Stimulated activated CD4-positive, alpha-beta T cell treated with anti-CD3 and anti-CD28 coated beads, TNF-alpha, amount 100 ng/mL, for 1 hour (primary cell): Measurements from ENCODE around the gene IFT74.
"Not testable (repeated sequence)": the region's sequence is repeated elsewhere in the genome, so short reads cannot be mapped to it uniquely, and the experiment has no call there.

Experiments used
- DNase-seq, 3 donors: peaks; one replicate each; pipeline ENCODE4 v3.0.0-alpha.2; 2020; ENCODE audit warnings: low read depth in 3 of 3, low spot score in 1 of 3

IFT74 gene

DNA sequence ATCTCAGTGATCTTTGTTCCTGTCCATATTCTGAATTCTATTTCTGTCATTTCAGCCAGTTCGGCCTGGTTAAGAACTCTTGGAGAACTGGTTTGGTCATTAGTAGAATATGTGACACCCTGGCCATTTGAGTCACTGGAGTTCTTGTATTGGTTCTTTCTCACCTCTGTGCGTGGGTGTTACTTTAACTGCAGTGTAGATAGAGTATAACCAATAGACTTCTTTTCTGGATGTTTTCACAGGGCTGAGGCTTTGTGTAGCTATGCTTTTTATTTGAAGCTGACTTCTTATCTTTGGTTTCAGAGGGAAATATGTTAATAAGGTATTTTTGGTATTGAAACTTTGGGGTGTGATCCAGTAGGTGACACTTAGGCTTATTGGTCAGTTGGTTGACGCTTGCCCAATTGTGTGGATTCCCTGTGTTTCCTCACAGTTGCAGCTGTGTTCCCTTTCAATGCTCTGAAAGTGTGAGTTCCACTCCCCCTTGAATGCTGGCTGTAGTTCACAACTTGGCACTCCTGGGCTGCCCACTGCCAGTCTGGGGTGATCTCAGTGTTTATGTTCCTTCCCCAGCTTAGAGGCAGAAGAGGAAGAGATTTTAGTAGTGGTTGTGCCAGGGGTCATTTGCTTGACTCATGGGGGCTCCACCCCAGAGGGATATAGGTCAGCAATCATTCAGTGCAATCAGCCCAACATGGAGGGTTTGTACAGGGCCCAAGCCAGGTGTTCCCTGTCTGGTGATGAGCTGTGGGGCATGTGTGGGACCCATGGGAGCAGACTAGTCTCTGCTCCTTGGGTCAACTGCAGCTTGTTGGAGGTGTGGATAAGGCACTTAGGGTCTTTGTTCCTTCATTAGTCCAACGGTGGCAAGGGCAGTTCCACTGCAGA lies 117.9 kb downstream of the IFT74 start:
- no peak for DNase-seq

- no peak for DNase-seq
Measured at GRCh38 chr9:27078685-27079084, 122.5 kb downstream of the IFT74 start.

DNA sequence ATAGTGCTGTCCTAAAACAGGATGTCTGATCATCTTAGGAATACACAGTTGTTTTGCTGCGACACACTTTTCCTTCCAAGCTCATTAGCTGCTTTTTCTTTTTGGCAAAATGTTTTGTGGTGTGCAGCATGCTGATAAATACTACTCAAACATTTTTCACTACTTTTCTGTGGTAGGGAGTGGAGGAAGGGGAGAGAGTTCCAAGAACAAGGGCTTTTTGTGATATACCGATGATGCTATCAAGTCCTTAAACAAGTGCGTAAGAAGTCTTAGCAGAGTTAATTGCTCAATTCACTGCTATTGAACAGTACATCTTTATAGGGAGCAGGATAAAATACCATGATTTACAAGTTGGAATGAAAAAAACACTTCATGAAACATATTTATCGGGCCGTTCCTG lies 129.2 kb downstream of the IFT74 start:
- DNase-seq: no peak

GRCh38 chr9:27086818-27087680 lies 130.8 kb downstream of the IFT74 start:
- DNase-seq: no peak

DNA sequence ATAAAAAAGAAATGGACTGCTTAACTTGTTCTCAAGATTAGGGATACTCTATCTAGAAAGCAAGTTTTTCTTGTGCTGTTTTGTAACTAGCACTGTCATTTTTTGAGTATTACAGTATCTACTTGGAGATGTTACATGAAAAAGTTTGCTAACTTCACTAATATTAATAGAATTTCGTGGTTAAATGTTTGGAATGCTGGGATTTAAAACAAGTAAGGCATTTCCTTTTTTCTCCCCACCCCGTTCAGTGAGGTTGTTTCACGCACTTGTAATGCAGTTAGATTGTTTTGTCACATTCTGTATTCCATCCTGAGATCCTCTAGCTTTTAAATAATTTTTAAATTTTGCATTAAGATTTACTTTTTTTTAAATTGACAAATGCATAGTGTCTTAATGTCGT lies 132.8 kb downstream of the IFT74 start:
- DNase-seq: no peak

DNA sequence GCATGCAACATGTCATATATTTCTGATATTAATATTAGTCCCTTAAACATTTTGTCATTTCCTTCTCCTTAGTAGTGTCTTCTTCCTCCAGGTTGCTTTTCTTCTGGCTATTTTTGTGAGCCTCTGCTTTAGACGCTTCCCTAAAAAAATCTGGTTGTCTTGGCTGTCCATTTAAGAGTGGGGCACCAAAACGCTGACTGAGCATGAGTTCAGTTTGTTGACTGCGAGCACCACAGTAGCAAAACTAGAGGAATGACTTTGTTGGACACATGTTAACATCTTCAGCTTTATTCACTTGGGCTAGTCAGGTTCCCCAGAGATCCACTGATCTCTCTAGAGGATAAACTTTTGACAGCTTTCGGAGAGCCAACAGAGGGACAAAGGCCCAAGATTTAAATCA lies 133.5 kb downstream of the IFT74 start:
- DNase-seq: no peak

- DNase-seq: no peak
Measured at GRCh38 chr9:27090231-27090630, 134.0 kb downstream of the IFT74 start.

- no peak for DNase-seq
Measured at GRCh38 chr9:27090711-27091110, 134.5 kb downstream of the IFT74 start.

- DNase-seq: not testable (repeated sequence)
Measured at GRCh38 chr9:27092496-27092895, 136.3 kb downstream of the IFT74 start.

DNA sequence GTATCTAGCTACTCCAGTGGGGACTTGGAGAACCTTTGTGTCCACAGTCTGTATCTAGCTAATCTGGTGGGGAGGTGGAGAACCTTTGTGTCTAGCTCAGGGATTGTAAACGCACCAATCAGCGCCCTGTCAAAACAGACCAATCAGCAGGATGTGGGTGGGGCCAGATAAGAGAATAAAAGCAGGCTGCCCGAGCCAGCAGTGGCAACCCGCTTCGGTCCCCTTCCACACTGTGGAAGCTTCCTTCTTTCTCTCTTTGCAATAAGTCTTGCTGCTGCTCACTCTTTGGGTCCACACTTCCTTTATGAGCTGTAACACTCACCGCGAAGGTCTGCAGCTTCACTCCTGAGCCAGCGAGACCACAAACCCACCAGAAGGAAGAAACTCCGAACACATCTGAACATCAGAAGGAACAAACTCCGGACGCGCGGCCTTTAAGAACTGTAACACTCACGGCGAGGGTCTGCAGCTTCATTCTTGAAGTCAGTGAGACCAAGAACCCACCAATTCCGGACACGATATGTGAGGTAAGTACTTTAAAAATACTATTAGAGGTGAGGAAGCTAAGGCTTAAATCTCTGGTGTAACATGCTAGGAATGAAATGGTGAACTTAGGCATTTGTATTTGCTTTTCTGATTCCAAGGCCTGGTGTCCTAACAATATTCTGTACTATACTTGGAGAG lies 137.3 kb downstream of the IFT74 start:
- DNase-seq: not testable (repeated sequence)

GRCh38 chr9:27094640-27095298 lies 138.6 kb downstream of the IFT74 start:
- no peak for DNase-seq

- DNase-seq: no peak
Measured at GRCh38 chr9:27107241-27107640, 151.0 kb downstream of the IFT74 start.

DNA sequence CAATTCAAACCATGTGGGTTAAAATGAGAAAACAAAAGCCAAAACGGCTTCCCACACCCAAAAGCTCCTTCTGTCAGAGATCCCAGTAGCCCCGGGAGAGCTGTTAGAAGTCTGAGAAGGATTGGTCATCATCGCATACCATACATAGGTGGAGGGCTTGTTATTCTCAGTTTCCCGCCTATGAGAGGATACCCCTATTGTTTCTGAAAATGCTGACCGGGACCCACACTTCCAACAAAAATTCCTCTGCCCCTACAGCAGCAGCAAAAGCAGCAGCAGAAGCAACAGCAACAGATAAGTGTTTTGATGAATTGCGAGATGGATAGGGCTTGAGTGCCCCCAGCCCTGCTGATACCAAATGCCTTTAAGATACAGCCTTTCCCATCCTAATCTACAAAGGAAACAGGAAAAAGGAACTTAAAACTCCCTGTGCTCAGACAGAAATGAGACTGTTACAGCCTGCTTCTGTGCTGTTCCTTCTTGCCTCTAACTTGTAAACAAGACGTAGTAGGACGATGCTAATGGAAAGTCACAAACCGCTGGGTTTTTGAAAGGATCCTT lies 152.8 kb downstream of the IFT74 start, which contains the start of gene TEK:
TSS of gene TEK (plus strand) at position 245 of the 561 bp plus-strand sequence. CDS start 366 bp downstream, outside the sequence.
- DNase-seq: no peak

GRCh38 chr9:27109621-27110020 lies 153.4 kb downstream of the IFT74 start:
- no peak for DNase-seq

DNA sequence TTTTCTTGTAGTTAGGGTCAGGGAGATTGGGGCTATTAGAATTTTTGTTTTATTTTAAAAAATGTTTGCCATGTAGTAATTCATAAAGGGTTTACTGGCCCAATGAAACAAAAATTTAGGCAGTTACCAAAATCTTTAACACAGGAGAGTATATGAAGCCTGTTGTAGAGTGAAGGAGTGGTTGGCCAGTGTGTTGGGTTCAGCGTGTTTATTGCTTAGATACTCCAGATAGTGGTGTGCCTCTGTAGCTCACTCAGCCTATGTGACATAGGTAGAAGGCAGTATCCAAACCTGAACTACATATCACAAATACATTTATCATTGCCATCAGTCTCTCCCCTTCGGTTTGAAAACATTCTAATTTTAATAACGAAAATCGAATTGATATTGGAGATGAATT lies 154.0 kb downstream of the IFT74 start:
- no peak for DNase-seq

DNA sequence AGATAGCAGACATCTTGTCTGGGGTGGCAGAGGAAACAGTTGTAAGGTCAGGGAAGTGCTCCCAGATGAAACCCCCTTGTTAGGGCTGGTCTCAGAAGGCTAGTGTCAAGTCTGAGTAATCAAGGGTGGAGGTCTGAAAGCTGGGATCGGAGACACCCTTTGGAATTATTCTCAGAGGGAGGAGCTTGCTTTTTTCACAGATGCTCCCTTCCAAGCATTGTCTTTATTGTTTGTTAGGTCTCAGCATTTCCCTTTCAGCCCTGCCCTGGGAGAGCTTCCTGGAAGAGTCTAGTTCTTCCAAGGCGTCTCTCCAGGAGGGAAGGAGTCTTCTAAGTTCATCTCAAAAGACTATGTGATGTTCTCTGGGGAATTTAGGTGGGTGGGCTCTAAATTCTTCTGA lies 156.0 kb downstream of the IFT74 start:
- no peak for DNase-seq
